H1 (cell line): Measurements from ENCODE around the gene MNS1.

ENCODE experiments used
- CREB1 ChIP-seq: IDR thresholded peaks from 2 replicates; pipeline ENCODE4 v1.6.1; 2012; ENCODE audit warnings: inconsistent platforms
- CTCF ChIP-seq, 3 experiments: IDR thresholded peaks; 1 replicate in 2 of 3; 2 replicates in 1 of 3; pipeline versions ENCODE4 v1.5.1 to v1.6.1; 2011; ENCODE audit warnings: low read length in 3 of 3, mild to moderate bottlenecking in 3 of 3, inconsistent platforms in 2 of 3, low read depth in 1 of 3, moderate library complexity in 1 of 3; ENCODE audit not compliant: insufficient read depth in 1 of 3; ENCODE audit errors: control extremely low read depth in 1 of 3
- JUN ChIP-seq: IDR thresholded peaks from 2 replicates; pipeline ENCODE4 v1.6.1; 2011; ENCODE audit warnings: low read depth, mild to moderate bottlenecking, improper control_type of control experiment, low read length
- POLR2A ChIP-seq, 2 experiments: IDR thresholded peaks; 1 replicate in 1 of 2; 2 replicates in 1 of 2; pipeline ENCODE4 v1.6.1; 2011; ENCODE audit warnings: low read depth in 2 of 2, low read length in 2 of 2, mild to moderate bottlenecking in 2 of 2; ENCODE audit errors: control extremely low read depth in 1 of 2
- SIX5 ChIP-seq: IDR thresholded peaks from 2 replicates; pipeline ENCODE4 v1.6.1; 2011; ENCODE audit warnings: mild to moderate bottlenecking, low read depth, low read length
- USF2 ChIP-seq: IDR thresholded peaks from 2 replicates; pipeline ENCODE4 v1.6.1; 2011; ENCODE audit warnings: low read length, improper control_type of control experiment

GRCh38 chr15:56490461-56490860 is 25.5 kb upstream of the MNS1 start:
- no peak for TF ChIP-seq CTCF (IDR thresholded peaks at IDR 0.05; ENCODE audit: control extremely low read depth in 1 of 3, insufficient read depth in 1 of 3, low read depth in 1 of 3, low read length in 3 of 3)
- no peak for TF ChIP-seq USF2
- no peak for TF ChIP-seq JUN
- no peak for TF ChIP-seq SIX5
- no peak for TF ChIP-seq CREB1
- no peak for TF ChIP-seq POLR2A (IDR thresholded peaks at IDR 0.05; ENCODE audit: control extremely low read depth in 1 of 2, low read depth in 2 of 2, low read length in 2 of 2)
